Prostate gland (tissue), 2 donors: Measurements from ENCODE around the gene OR10A5.

Experiments
- CTCF ChIP-seq, 4 experiments: fragments of 200-600 bp in 2 of 4; fragments of 450-650 bp in 2 of 4; sonication (generic) in 2 of 4; IDR thresholded peaks; 1 replicate in 3 of 4; 2 replicates in 1 of 4; pipeline ENCODE4 v1.5.1; 2016 to 2019; ENCODE audit warnings: antibody characterized with exemption in 4 of 4, mild to moderate bottlenecking in 2 of 4, moderate library complexity in 2 of 4
- POLR2A ChIP-seq: fragments of 450-650 bp; IDR thresholded peaks from one replicate; pipeline ENCODE4 v1.6.1; 2016; ENCODE audit warnings: antibody characterized with exemption, mild to moderate bottlenecking
- POLR2AphosphoS5 ChIP-seq: sonication (generic); formaldehyde crosslinking; IDR thresholded peaks from one replicate; pipeline ENCODE4 v1.6.1; 2017; ENCODE audit warnings: antibody characterized with exemption

DNA sequence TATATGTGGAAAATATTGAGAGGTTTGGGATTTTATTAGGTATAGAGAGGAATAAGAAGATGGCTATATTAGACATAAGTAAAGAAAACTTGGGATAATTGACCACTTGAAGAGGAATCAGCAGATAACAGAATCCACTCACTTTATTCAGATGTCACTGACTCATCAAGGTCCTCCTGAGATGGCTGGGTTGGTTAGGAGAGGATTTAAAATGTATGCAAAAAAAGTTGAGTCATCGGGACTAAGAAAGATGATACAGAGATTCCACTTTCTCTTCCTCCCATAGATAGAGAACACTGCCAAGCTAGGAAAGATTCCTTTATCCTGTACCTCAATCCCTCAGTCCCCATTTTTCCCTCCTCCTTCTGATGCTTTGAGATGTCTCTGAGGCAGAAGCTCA is 46.1 kb upstream of the OR10A5 start, which contains the start of gene OR6A2:
- TF ChIP-seq CTCF (IDR thresholded peaks at IDR 0.05) (no peak), POLR2A (no peak), POLR2AphosphoS5 (no peak)
